Tibial nerve (tissue), 4 donors: ENCODE data around the gene CCDC9B. TPM values are rescaled to one million over a fixed set of nuclear protein-coding genes. Genes with fewer than 3 reads are reported as not detected.

ENCODE experiments used
- DNase-seq, 2 donors: peaks; one replicate each; pipeline ENCODE4 v3.0.0-alpha.2; 2019; ENCODE audit warnings: low spot score in 2 of 2
- H3K27ac ChIP-seq, 4 donors: fragments of 200-600 bp; sonication (generic) in 3 of 4; one replicate each; pipeline ENCODE4 v1.5.1; 2017 to 2019; ENCODE audit warnings: mild to moderate bottlenecking in 1 of 4
- H3K27me3 ChIP-seq, 2 donors: fragments of 200-600 bp; sonication (generic) in 1 of 2; one replicate each; pipeline versions ENCODE4 v1.5.1 to v1.6.0; 2017 to 2019
- H3K36me3 ChIP-seq, 3 donors: fragments of 200-600 bp; sonication (generic); one replicate each; pipeline ENCODE4 v1.5.1; 2018 to 2019
- H3K4me1 ChIP-seq, 4 donors: fragments of 200-600 bp; sonication (generic) in 3 of 4; one replicate each; pipeline ENCODE4 v1.5.1; 2017 to 2019
- H3K4me3 ChIP-seq, 4 donors: fragments of 200-600 bp; sonication (generic) in 3 of 4; one replicate each; pipeline ENCODE4 v1.5.1; 2017 to 2019; ENCODE audit warnings: mild to moderate bottlenecking in 1 of 4, moderate library complexity in 1 of 4
- H3K9me3 ChIP-seq, 4 donors: fragments of 200-600 bp; sonication (generic) in 3 of 4; one replicate each; pipeline ENCODE4 v1.5.1; 2017 to 2019
- CTCF ChIP-seq, 5 experiments: fragments of 200-600 bp in 3 of 5; fragments of 450-650 bp in 2 of 5; sonication (generic) in 3 of 5; IDR thresholded peaks; one replicate each; pipeline ENCODE4 v1.5.1; 2016 to 2019; ENCODE audit warnings: antibody characterized with exemption in 5 of 5, mild to moderate bottlenecking in 3 of 5, moderate library complexity in 2 of 5
- EP300 ChIP-seq, 2 donors: sonication (generic); formaldehyde crosslinking; IDR thresholded peaks; one replicate each; pipeline ENCODE4 v1.6.1; 2017; ENCODE audit warnings: antibody characterized with exemption in 2 of 2, mild to moderate bottlenecking in 1 of 2
- POLR2A ChIP-seq, 2 donors: fragments of 450-650 bp; IDR thresholded peaks; one replicate each; pipeline ENCODE4 v1.6.1; 2017; ENCODE audit warnings: antibody characterized with exemption in 2 of 2, mild to moderate bottlenecking in 2 of 2, moderate library complexity in 2 of 2
- WGBS, 2 donors: methylation state at CpG; one replicate each; pipeline ENCODE4 v1.1.5; 2018; 5-methylcytosine and 5-hydroxymethylcytosine counted together
- total RNA-seq, 4 donors: library from RNA; depleted of rRNA; stranded (reverse); fragments of >200 nt; gene quantifications; one replicate each; pipeline ENCODE4 v1.1.0, GENCODE V29; 2016

The CCDC9B gene
- total RNA-seq, 4 donors from 2014 or later: 19.3 to 22.8 (median 21.2) TPM

GRCh38 chr15:40286061-40286532 is 54.6 kb downstream of the CCDC9B start:
- Histone ChIP-seq H3K36me3 (no peaks in the 10 kb centered on the region), H3K27me3 (peaks cover 0 to 58% of the 10 kb centered on the region in 2 donors), H3K9me3 (no peaks in the 10 kb centered on the region), H3K4me1 (peaks cover 0 to 46% (median 19%) of the 10 kb centered on the region in 4 donors), H3K27ac (no peak overlapping the region), H3K4me3 (no peak overlapping the region)
- DNase-seq: no peak
- whole genome bisulfite sequencing, 2 donors: 72 to 73% methylated on average over 7 of the region's 7 CpGs
- TF ChIP-seq CTCF (IDR thresholded peaks at IDR 0.05) (no peak), POLR2A (IDR thresholded peaks at IDR 0.05) (no peak), EP300 (IDR thresholded peaks at IDR 0.05) (no peak)

- peaks cover 0 to 62% of the 10 kb centered on the region in 2 donors for H3K27me3 ChIP-seq
- no peaks in the 10 kb centered on the region for H3K36me3 ChIP-seq
- H3K9me3 ChIP-seq: no peaks in the 10 kb centered on the region
- H3K4me3 ChIP-seq: no peak overlapping the region
- no peak overlapping the region for H3K27ac ChIP-seq
- peaks cover 0 to 40% (median 16%) of the 10 kb centered on the region in 4 donors for H3K4me1 ChIP-seq
- no peak for DNase-seq
- TF ChIP-seq EP300 (IDR thresholded peaks at IDR 0.05): no peak
- TF ChIP-seq CTCF (IDR thresholded peaks at IDR 0.05): no peak
- no peak for TF ChIP-seq POLR2A (IDR thresholded peaks at IDR 0.05)
- 16 to 50% methylated on average over 1 of the region's 1 CpG for WGBS, 2 donors
Measured at GRCh38 chr15:40285554-40286011, 55.2 kb downstream of the CCDC9B start.

GRCh38 chr15:40285151-40285550 is 55.6 kb downstream of the CCDC9B start:
- DNase-seq: no peak
- H3K9me3 ChIP-seq: no peaks in the 10 kb centered on the region
- 52 to 63% methylated on average over 4 of the region's 4 CpGs for WGBS, 2 donors
- H3K36me3 ChIP-seq: no peaks in the 10 kb centered on the region
- H3K27ac ChIP-seq: no peak overlapping the region
- H3K4me3 ChIP-seq: no peak overlapping the region
- H3K4me1 ChIP-seq: peaks cover 0 to 37% (median 16%) of the 10 kb centered on the region in 4 donors
- TF ChIP-seq POLR2A (IDR thresholded peaks at IDR 0.05) (no peak), EP300 (IDR thresholded peaks at IDR 0.05) (no peak), CTCF (IDR thresholded peaks at IDR 0.05) (no peak)
- H3K27me3 ChIP-seq: peaks cover 0 to 62% of the 10 kb centered on the region in 2 donors

- no peak for DNase-seq
- WGBS, 2 donors: 32 to 39% methylated on average over 22 to 32 of the region's 33 CpGs
- peaks cover 0 to 46% (median 20%) of the 10 kb centered on the region in 4 donors for H3K4me1 ChIP-seq
- peaks cover 0 to 68% of the 10 kb centered on the region in 2 donors for H3K27me3 ChIP-seq
- no peak for TF ChIP-seq CTCF (IDR thresholded peaks at IDR 0.05)
- TF ChIP-seq POLR2A (IDR thresholded peaks at IDR 0.05): no peak
- no peak for TF ChIP-seq EP300 (IDR thresholded peaks at IDR 0.05)
- H3K4me3 ChIP-seq: no peak overlapping the region
- H3K9me3 ChIP-seq: no peaks in the 10 kb centered on the region
- no peak overlapping the region for H3K27ac ChIP-seq
- H3K36me3 ChIP-seq: no peaks in the 10 kb centered on the region
Measured at GRCh38 chr15:40283615-40284300, 57.0 kb downstream of the CCDC9B start.

- 4 to 9% methylated on average over 22 to 25 of the region's 76 CpGs for WGBS, 2 donors
- no peak for DNase-seq
- Histone ChIP-seq H3K9me3 (no peaks in the 10 kb centered on the region), H3K4me3 (peak within 1 kb of the TSS; percentile 20 to 50 (median 40)), H3K4me1 (peaks cover 0 to 46% (median 20%) of the 10 kb centered on the region in 4 donors), H3K27me3 (peaks cover 0 to 68% of the 10 kb centered on the region in 2 donors), H3K36me3 (no peaks in the 10 kb centered on the region), H3K27ac (no peak within 1 kb of the TSS)
- no peak for TF ChIP-seq CTCF (IDR thresholded peaks at IDR 0.05)
- no peak for TF ChIP-seq POLR2A (IDR thresholded peaks at IDR 0.05)
Measured at GRCh38 chr15:40282869-40283614, 57.7 kb downstream of the CCDC9B start, which contains the start of gene ANKRD63. Gene ANKRD63, minus strand, starts transcription at chr15:40283064. Its CDS starts 478 bp downstream, at chr15:40282586.
